NCI-H526 treated with DMSO at 0.1 percent for 48 hours (cell line): ENCODE data around the gene GLS.

Source experiments
- DNase-seq: peaks from one replicate; lab custom pipeline; 2025; lab: John Stamatoyannopoulos, UW

Gene GLS

GRCh38 chr2:190972846-190973245 is 92.2 kb downstream of the GLS start:
- DNase-seq = no peak

- no peak for DNase-seq
Observed at GRCh38 chr2:190973262-190973661, 92.6 kb downstream of the GLS start.

GRCh38 chr2:190973726-190974628 is 93.4 kb downstream of the GLS start:
- DNase-seq = no peak

GRCh38 chr2:190974629-190975361 is 94.2 kb downstream of the GLS start:
- no peak for DNase-seq

GRCh38 chr2:190976521-190976920 is 95.9 kb downstream of the GLS start:
- no peak for DNase-seq

- DNase-seq = no peak
Observed at GRCh38 chr2:190977505-190977904, 96.9 kb downstream of the GLS start.

- DNase-seq = no peak
Observed at GRCh38 chr2:190978389-190979053, 97.9 kb downstream of the GLS start.

- no peak for DNase-seq
Observed at GRCh38 chr2:190979906-190980629, 99.4 kb downstream of the GLS start.

GRCh38 chr2:190980630-190981209 is 100.1 kb downstream of the GLS start:
- DNase-seq = no peak

GRCh38 chr2:190981333-190981732 is 100.7 kb downstream of the GLS start:
- DNase-seq = no peak

- DNase-seq = no peak
Observed at GRCh38 chr2:190981733-190982132, 101.1 kb downstream of the GLS start.

- DNase-seq = no peak
Observed at GRCh38 chr2:190982262-190983034, 101.8 kb downstream of the GLS start.

- DNase-seq = no peak
Observed at GRCh38 chr2:190984595-190984994, 104.0 kb downstream of the GLS start.

- DNase-seq = no peak
Observed at GRCh38 chr2:190986221-190986953, 105.8 kb downstream of the GLS start.

GRCh38 chr2:190987116-190987515 is 106.5 kb downstream of the GLS start:
- DNase-seq = no peak

- no peak for DNase-seq
Observed at GRCh38 chr2:190987938-190988337, 107.3 kb downstream of the GLS start.

GRCh38 chr2:190988910-190989309 is 108.3 kb downstream of the GLS start:
- DNase-seq = no peak

- no peak for DNase-seq
Observed at GRCh38 chr2:190990132-190990531, 109.5 kb downstream of the GLS start.

GRCh38 chr2:190993292-190993643 is 112.6 kb downstream of the GLS start:
- no peak for DNase-seq

GRCh38 chr2:190994148-190994547 is 113.5 kb downstream of the GLS start:
- no peak for DNase-seq
